ENCODE results near the gene MYL5. TPM values are rescaled to one million over a fixed set of nuclear protein-coding genes. Genes with fewer than 3 reads are reported as not detected.

Gene MYL5
- total RNA-seq: 10 to 100 TPM in 1 of 4 donors, 1 to 10 TPM in 3; 1.5 to 12.6 (median 3.8) TPM

- Histone ChIP-seq H3K4me1 (peaks cover 0 to 29% (median 14%) of the 10 kb centered on the region in 3 donors), H3K27ac (peak within 1 kb of the TSS; percentile 74 to 99 (median 93)), H3K36me3 (peaks cover 0 to 30% of the 10 kb centered on the region in 2 donors), H3K4me3 (peak within 1 kb of the TSS; percentile 70 to 89), H3K9me3 (no peaks in the 10 kb centered on the region), H3K27me3 (peaks cover 15% of the 10 kb centered on the region)
- no CpG with 5 or more reads among the region's 84 CpGs for WGBS, 2 donors (ENCODE audit: low coverage in 1 of 2)
- peak; percentile 97 for ATAC-seq
- TF ChIP-seq POLR2AphosphoS5 (IDR thresholded peaks at IDR 0.05) (peak; percentile 81), EP300 (IDR thresholded peaks at IDR 0.05) (no peak), POLR2A (IDR thresholded peaks at IDR 0.05) (peak; percentile 70 to 72), CTCF (IDR thresholded peaks at IDR 0.05) (peak in 3 of 4 experiments; percentile 77 to 94 (median 89))
These were observed at the start of gene MYL5, which contains the start of gene ATP5ME for GRCh38 chr4:674172-675035. Gene MYL5 (plus strand): TSS chr4:674542. CDS start chr4:678027, 3,485 bp downstream. Gene ATP5ME (minus strand): TSS chr4:674276. CDS start chr4:674247, 29 bp downstream.

- Histone ChIP-seq H3K36me3 (no peaks in the 10 kb centered on the region), H3K27me3 (peaks cover 76% of the 10 kb centered on the region), H3K27ac (no peak within 1 kb of the TSS), H3K4me1 (no peaks in the 10 kb centered on the region), H3K4me3 (no peak within 1 kb of the TSS), H3K9me3 (no peaks in the 10 kb centered on the region)
- TF ChIP-seq CTCF (IDR thresholded peaks at IDR 0.05) (no peak), POLR2A (IDR thresholded peaks at IDR 0.05) (no peak), POLR2AphosphoS5 (IDR thresholded peaks at IDR 0.05) (no peak), EP300 (IDR thresholded peaks at IDR 0.05) (no peak)
- no peak for ATAC-seq
- WGBS, 2 donors (ENCODE audit: low coverage in 1 of 2): 69% methylated on average over 4 of the region's 21 CpGs; no CpG with 5 or more reads in 1 of the 2 donors
These were observed 49.4 kb upstream of the MYL5 start, which contains the start of gene PDE6B for GRCh38 chr4:624705-625590. Gene PDE6B (plus strand): TSS chr4:625573. CDS start chr4:625627, 54 bp downstream.

GRCh38 chr4:625631-626161 lies 48.6 kb upstream of the MYL5 start:
- no CpG with 5 or more reads among the region's 39 CpGs for WGBS, 2 donors (ENCODE audit: low coverage in 1 of 2)
- no peaks in the 10 kb centered on the region for H3K9me3 ChIP-seq
- H3K4me3 ChIP-seq: no peak overlapping the region
- no peaks in the 10 kb centered on the region for H3K36me3 ChIP-seq
- no peaks in the 10 kb centered on the region for H3K4me1 ChIP-seq
- TF ChIP-seq EP300 (IDR thresholded peaks at IDR 0.05) (no peak), POLR2A (IDR thresholded peaks at IDR 0.05) (no peak), POLR2AphosphoS5 (IDR thresholded peaks at IDR 0.05) (no peak), CTCF (IDR thresholded peaks at IDR 0.05) (no peak)
- peaks cover 76% of the 10 kb centered on the region for H3K27me3 ChIP-seq
- no peak for ATAC-seq
- H3K27ac ChIP-seq: no peak overlapping the region

- Histone ChIP-seq H3K27me3 (peaks cover 75% of the 10 kb centered on the region), H3K4me3 (no peak overlapping the region), H3K9me3 (no peaks in the 10 kb centered on the region), H3K27ac (no peak overlapping the region), H3K4me1 (no peaks in the 10 kb centered on the region), H3K36me3 (no peaks in the 10 kb centered on the region)
- TF ChIP-seq EP300 (IDR thresholded peaks at IDR 0.05) (no peak), CTCF (IDR thresholded peaks at IDR 0.05) (no peak), POLR2AphosphoS5 (IDR thresholded peaks at IDR 0.05) (no peak), POLR2A (IDR thresholded peaks at IDR 0.05) (no peak)
- no peak for ATAC-seq
- 81% methylated on average over 13 of the region's 20 CpGs; no CpG with 5 or more reads in 1 of the 2 donors for WGBS, 2 donors (ENCODE audit: low coverage in 1 of 2)
These were observed 47.9 kb upstream of the MYL5 start for GRCh38 chr4:626201-627091.

All from gastroesophageal sphincter (tissue), 4 donors.